IPS-15b (cell line): ENCODE measurements around the gene ZNF547.

Experiments used
- H3K27me3 ChIP-seq: one replicate; pipeline ENCODE4 v1.6.1; 2013; ENCODE audit warnings: low read length; ENCODE audit not compliant: control insufficient read depth, insufficient read depth
- H3K36me3 ChIP-seq: one replicate; pipeline ENCODE4 v1.6.1; 2013; ENCODE audit warnings: low read length; ENCODE audit not compliant: control insufficient read depth, insufficient read depth
- H3K4me1 ChIP-seq: one replicate; pipeline ENCODE4 v1.6.1; 2013; ENCODE audit warnings: mild to moderate bottlenecking, low read length; ENCODE audit not compliant: control insufficient read depth, insufficient read depth
- H3K4me3 ChIP-seq: one replicate; pipeline ENCODE4 v1.5.1; 2013; ENCODE audit warnings: low read depth, low read length
- H3K9ac ChIP-seq: one replicate; pipeline ENCODE4 v1.6.1; 2013; ENCODE audit warnings: low read depth, mild to moderate bottlenecking, low read length
- H3K9me3 ChIP-seq: one replicate; pipeline ENCODE4 v1.6.1; 2013; ENCODE audit warnings: mild to moderate bottlenecking, low read length; ENCODE audit not compliant: control insufficient read depth, insufficient read depth

ZNF547 gene

GRCh38 chr19:57362997-57363687 lies at the start of gene ZNF547, which contains the start of gene TRAPPC2B:
TSS of gene ZNF547 (plus strand) at chr19:57363551. CDS start at chr19:57368556, 5,005 bp downstream.
TSS of gene TRAPPC2B (plus strand) at chr19:57363551. CDS start at chr19:57364834, 1,283 bp downstream.
- H3K4me1 ChIP-seq: no peaks in the 10 kb centered on the region
- no peaks in the 10 kb centered on the region for H3K9me3 ChIP-seq
- H3K4me3 ChIP-seq: peak within 1 kb of the TSS; percentile 87
- no peaks in the 10 kb centered on the region for H3K36me3 ChIP-seq
- no peaks in the 10 kb centered on the region for H3K27me3 ChIP-seq
- peak within 1 kb of the TSS; percentile 75 for H3K9ac ChIP-seq

- Histone ChIP-seq H3K27me3 (peaks cover 9% of the 10 kb centered on the region), H3K9me3 (no peaks in the 10 kb centered on the region), H3K4me3 (no peak overlapping the region), H3K36me3 (no peaks in the 10 kb centered on the region), H3K9ac (no peak overlapping the region), H3K4me1 (no peaks in the 10 kb centered on the region)
Observed at GRCh38 chr19:57314146-57314545, 49.2 kb upstream of the ZNF547 start.

GRCh38 chr19:57317503-57317902 lies 45.8 kb upstream of the ZNF547 start:
- peaks cover 9% of the 10 kb centered on the region for H3K27me3 ChIP-seq
- H3K36me3 ChIP-seq: no peaks in the 10 kb centered on the region
- H3K9ac ChIP-seq: no peak overlapping the region
- H3K4me3 ChIP-seq: no peak overlapping the region
- H3K4me1 ChIP-seq: peaks cover 4% of the 10 kb centered on the region
- H3K9me3 ChIP-seq: no peaks in the 10 kb centered on the region

- no peaks in the 10 kb centered on the region for H3K9me3 ChIP-seq
- peaks cover 9% of the 10 kb centered on the region for H3K27me3 ChIP-seq
- H3K4me1 ChIP-seq: peaks cover 4% of the 10 kb centered on the region
Observed at GRCh38 chr19:57319869-57320179, 43.5 kb upstream of the ZNF547 start.

GRCh38 chr19:57320180-57321084 lies 42.9 kb upstream of the ZNF547 start, which contains the start of gene ZNF543:
TSS of gene ZNF543 (plus strand) at chr19:57320472. CDS start at chr19:57320854, 382 bp downstream.
- Histone ChIP-seq H3K4me1 (peaks cover 4% of the 10 kb centered on the region), H3K4me3 (peak within 1 kb of the TSS; percentile 64), H3K36me3 (peaks cover 16% of the 10 kb centered on the region), H3K9me3 (no peaks in the 10 kb centered on the region), H3K27me3 (peaks cover 9% of the 10 kb centered on the region), H3K9ac (peak within 1 kb of the TSS; percentile 91)

More at GRCh38 chr19:57319869-57320179, 43.5 kb upstream of the ZNF547 start:
- Histone ChIP-seq H3K36me3 (peaks cover 10% of the 10 kb centered on the region), H3K9ac (no peak overlapping the region), H3K4me3 (peak overlapping the region; percentile 64)

- Histone ChIP-seq H3K9me3 (no peaks in the 10 kb centered on the region), H3K4me3 (peak overlapping the region; percentile 64), H3K9ac (peak overlapping the region; percentile 91), H3K27me3 (peaks cover 6% of the 10 kb centered on the region), H3K4me1 (peaks cover 4% of the 10 kb centered on the region), H3K36me3 (peaks cover 16% of the 10 kb centered on the region)
Observed at GRCh38 chr19:57321116-57321515, 42.2 kb upstream of the ZNF547 start.

- peak overlapping the region; percentile 64 for H3K4me3 ChIP-seq
- peaks cover under 1% of the 10 kb centered on the region for H3K27me3 ChIP-seq
- peaks cover 16% of the 10 kb centered on the region for H3K36me3 ChIP-seq
- no peak overlapping the region for H3K9ac ChIP-seq
- H3K9me3 ChIP-seq: no peaks in the 10 kb centered on the region
- peaks cover 4% of the 10 kb centered on the region for H3K4me1 ChIP-seq
Observed at GRCh38 chr19:57321751-57322150, 41.6 kb upstream of the ZNF547 start.

GRCh38 chr19:57324992-57325391 lies 38.4 kb upstream of the ZNF547 start:
- Histone ChIP-seq H3K36me3 (peaks cover 34% of the 10 kb centered on the region), H3K27me3 (no peaks in the 10 kb centered on the region)

GRCh38 chr19:57327993-57328392 lies 35.4 kb upstream of the ZNF547 start:
- H3K27me3 ChIP-seq: no peaks in the 10 kb centered on the region
- no peaks in the 10 kb centered on the region for H3K4me1 ChIP-seq
- H3K9me3 ChIP-seq: no peaks in the 10 kb centered on the region
- peaks cover 34% of the 10 kb centered on the region for H3K36me3 ChIP-seq
- H3K9ac ChIP-seq: no peak overlapping the region
- no peak overlapping the region for H3K4me3 ChIP-seq

More at GRCh38 chr19:57324992-57325391, 38.4 kb upstream of the ZNF547 start:
- Histone ChIP-seq H3K9ac (no peak overlapping the region), H3K4me3 (no peak overlapping the region), H3K9me3 (no peaks in the 10 kb centered on the region), H3K4me1 (peaks cover 4% of the 10 kb centered on the region)

- no peaks in the 10 kb centered on the region for H3K9me3 ChIP-seq
Observed at GRCh38 chr19:57334191-57334590, 29.2 kb upstream of the ZNF547 start.

GRCh38 chr19:57338877-57339276 lies 24.5 kb upstream of the ZNF547 start:
- Histone ChIP-seq H3K4me3 (no peak overlapping the region), H3K9ac (no peak overlapping the region), H3K36me3 (no peaks in the 10 kb centered on the region), H3K4me1 (no peaks in the 10 kb centered on the region), H3K9me3 (no peaks in the 10 kb centered on the region), H3K27me3 (no peaks in the 10 kb centered on the region)

More at GRCh38 chr19:57334191-57334590, 29.2 kb upstream of the ZNF547 start:
- Histone ChIP-seq H3K27me3 (no peaks in the 10 kb centered on the region), H3K4me3 (no peak overlapping the region), H3K36me3 (peaks cover under 1% of the 10 kb centered on the region), H3K9ac (no peak overlapping the region), H3K4me1 (no peaks in the 10 kb centered on the region)
